Stimulated activated CD4-positive, alpha-beta T cell treated with anti-CD3 and anti-CD28 coated beads, Interleukin-1b, Interleukin-23, amount 100 ng/mL, for 48 hours (primary cell): ENCODE measurements around the gene ZSWIM6.

Experiments used
- DNase-seq: peaks from one replicate; pipeline ENCODE4 v3.0.0-alpha.2; 2020

ZSWIM6 gene

DNA sequence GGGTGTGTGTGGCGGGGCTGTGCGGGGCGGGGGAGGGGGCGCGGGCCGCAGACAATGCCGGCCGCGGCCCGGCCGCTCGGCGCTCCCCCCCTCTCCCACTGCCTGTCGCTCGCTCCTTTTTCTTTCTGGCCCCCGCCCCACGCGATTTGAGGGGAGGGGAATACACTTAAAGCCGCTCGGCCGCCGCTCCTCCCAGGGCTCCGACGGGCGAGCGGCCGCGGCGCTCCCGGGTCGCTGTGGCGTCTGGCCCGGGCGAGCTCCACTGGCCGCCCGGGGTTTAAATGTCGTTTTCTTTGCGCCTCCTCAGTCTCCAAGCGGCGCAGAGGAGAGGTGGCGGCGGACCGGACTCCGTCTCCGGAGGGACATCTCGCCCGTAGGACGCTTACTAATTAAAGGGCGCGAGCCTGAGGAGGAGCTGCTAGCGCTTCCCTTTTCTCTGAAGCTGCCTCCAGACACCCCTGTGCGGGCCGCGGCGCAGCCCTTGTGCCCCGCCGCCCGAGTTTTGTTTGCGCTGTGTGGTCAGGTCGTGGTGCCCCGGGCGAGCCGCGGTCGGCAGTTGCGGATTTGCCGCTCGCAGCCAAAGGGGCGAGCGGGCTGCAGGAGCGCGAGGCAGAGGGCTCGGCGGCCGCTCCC lies 1.4 kb downstream of the ZSWIM6 start:
- peak; percentile 2 for DNase-seq

DNA sequence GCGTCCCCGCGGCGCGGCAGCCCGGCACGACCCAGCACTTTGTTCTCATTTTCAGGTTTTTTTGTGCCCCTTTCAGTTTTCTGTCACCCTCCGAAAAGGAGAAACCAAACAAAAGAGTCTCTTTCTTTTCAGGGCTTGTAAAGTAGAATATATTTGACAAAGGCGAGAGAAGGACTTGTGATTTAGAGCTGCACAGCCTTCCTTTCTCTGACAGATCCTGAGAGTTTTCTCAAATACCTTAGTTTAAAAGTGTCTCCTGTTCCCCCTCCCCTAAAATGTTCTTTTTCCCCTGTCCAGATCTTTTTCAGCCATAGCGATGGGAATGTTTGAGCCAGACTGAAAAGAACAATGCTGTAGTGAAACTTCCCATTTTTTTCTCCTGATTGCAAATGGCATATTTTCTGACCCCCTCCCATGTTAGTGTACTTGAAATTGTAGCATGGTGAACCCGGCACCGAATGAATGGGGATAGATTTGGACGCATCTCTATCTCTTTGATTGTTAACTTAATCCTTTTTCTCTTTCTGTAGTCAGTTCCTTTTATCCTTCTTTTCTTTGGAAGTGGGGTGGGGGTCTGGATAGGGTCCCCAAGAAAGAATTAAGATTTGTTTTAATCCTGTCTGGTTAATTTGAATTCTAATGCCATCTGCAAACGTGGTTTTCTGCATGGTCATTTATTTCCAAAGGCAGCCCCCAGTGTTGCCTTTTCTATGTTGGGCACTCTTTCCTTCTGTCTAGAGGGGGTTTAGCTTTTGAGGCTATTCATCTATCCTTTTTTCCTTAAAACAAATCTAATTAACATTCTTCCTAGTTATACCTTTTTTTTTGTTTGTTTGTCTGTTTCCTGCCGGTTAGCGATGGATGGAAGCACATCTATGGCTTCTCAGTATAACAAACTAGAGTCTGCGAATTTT lies 2.2 kb downstream of the ZSWIM6 start:
- no peak for DNase-seq

DNA sequence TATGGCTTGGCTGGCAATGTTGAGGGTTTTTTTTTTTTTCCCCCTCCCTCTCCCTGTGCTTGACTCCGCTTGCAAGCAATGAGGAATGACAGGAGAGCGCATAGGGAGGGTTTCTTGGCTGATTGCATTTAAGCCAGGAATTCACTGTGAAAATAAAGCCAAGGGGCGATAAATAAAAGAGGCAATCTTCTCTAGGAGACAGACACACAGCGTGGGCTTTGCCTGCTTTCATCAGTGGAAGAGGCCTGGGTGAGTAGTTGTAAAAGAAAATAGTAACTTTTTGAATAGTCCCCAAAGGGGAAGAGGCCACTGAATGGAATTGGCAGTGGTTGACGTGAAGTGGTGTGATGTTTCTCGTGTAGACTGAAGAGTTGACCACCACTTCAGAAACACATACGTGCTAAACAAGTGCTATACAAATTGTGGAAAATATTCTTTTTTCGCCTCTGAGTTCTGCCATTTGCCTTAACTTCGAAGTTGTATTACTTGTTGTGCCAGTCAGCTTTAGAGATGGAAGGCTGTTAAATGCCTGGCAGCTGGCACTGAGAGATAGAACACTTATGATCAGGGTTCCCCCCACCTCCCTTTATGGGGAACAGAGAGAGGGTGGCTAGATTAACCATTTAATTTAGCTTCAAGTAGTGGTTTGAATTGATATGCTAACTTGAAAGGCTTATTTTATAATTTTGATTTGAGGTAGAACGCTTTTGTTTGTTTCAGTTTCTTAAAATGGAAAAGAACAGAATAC lies 3.0 kb downstream of the ZSWIM6 start:
- no peak for DNase-seq

DNA sequence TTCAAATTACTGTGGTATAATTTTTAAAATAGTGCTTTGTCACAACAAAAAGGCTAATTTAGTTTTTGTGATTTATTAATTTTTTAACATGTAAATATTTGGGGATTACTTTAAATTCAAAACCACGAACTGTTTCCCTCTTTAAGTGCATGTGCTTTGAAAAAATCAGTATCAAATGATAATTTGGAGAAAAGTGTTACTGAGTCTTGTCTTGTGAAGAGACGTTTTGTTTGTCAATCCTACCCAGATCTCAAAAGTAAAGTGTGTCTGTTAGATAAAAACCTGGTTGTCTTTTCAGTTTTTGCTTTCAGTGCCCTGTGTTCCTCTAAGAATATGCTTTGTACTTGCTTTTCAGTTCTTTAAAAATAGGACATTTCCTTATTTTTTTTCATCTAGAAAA lies 7.7 kb downstream of the ZSWIM6 start:
- DNase-seq: no peak

DNA sequence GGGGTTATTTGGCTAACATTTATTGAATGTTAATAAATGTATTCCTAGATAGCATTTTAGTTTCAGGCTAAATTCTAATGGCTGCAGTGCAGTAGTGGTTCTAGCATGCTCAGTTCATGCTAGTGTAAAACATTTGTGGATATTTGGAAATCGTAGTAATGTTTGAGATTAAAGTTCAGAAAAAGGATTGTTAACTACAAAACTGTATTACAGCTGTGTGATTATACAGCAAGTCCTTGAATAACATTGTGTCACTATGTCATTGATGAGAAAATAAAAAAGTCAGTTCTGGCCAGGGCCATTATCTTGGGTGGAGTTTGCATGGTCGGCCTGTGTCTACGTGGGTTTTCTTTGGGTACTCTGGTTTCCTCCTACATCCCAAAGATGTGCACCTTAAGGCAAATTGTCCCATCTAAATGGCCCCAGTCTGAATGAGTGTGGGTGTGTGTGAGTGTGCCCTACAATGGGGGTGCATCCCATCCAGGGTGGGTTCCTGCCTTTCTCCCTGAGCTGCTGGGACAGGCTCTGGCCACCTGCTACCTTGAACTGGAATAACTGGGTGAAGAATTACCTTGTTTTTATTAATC lies 8.8 kb downstream of the ZSWIM6 start:
- DNase-seq: no peak

DNA sequence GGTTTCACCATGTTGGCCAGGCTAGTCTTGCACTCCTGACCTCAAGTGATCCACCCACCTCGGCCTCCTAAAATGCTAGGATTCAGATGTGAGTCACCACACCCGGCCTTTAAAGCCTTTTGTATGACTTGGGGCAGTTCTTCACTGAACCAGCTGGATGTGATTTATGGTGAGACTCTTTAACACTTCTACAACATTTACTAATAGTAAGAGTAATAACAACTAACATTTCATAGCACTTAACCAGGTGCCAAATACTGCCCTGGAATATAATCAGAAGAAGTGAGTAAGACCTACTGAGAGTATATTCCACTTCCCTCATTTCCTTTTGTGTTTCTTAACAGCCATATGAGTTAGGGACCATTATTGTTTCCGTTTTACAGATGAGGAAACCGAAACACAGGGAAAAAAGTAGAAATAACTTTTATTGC lies 10.0 kb downstream of the ZSWIM6 start:
- DNase-seq: peak; percentile 17

DNA sequence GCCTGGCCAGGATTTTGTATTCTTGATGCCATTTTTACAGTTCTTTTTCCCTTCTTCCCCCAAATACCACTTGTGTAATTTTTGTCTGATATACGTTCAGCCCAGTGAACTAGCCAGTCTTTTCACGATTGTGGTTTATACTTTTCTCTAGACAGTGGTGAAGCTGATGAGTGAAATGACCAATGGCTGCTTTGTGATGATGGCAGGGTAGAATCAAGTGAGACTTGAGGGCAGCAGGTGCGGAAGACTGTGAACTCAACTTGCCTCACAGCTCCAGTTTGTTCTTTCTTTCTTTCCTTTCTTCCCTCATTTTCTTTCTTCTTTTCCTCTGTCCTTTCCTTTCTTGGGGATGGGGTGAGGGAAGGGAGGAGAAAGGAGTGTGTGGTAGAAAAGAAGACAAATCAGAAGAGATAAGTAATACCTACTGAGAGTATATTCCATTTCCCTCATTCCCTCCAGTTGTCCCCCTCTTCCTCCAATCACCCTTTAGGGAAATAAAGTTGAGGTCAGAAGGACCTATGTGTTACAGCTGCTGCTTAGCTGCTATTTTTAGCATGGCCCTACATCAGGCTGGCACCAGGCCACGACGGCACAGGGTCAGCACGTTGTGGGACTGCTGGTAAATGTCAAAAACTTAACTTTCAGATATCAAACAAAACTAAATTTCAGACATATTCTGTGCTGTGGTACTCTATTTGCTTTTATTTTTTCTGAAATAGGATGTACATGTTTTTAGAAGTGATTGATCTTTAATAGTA lies 12.3 kb downstream of the ZSWIM6 start:
- no peak for DNase-seq

DNA sequence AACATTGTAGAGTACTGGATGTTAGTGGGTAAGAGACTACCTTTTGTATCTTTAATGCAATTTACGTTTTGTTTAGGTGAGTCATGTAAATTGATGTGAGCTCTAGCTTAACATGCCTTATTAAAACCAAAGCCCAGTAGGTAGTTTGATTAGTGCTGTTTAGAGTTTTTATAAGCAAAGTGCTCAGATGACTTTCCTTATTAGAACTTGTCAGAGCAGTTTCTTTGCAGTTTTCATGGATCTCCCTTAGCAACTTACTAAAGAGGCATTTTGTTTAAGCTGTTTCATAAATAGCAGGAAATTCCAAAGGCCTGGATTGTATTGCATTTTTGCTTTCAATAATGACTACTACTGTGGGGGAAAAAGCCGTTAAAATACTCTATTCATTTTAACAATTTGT lies 14.5 kb downstream of the ZSWIM6 start:
- no peak for DNase-seq

DNA sequence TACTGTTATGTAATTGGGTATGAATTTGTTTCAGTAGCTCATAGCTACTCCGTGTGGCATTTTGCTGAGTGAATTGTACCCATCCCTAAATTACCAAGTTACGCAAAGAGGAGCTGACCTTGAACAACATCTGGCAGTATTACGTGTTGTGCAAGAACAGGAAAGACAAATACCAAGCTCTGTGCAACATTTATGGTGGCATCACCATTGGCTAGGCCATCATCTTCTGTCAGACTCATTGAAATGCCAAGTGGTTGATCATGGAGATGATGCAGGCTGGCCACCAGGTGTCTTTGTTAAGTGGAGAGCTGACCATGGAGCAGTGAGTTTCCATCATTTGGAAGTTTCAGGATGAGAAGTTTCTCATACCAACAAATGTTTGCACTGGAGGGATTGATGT lies 15.0 kb downstream of the ZSWIM6 start:
- DNase-seq: no peak

DNA sequence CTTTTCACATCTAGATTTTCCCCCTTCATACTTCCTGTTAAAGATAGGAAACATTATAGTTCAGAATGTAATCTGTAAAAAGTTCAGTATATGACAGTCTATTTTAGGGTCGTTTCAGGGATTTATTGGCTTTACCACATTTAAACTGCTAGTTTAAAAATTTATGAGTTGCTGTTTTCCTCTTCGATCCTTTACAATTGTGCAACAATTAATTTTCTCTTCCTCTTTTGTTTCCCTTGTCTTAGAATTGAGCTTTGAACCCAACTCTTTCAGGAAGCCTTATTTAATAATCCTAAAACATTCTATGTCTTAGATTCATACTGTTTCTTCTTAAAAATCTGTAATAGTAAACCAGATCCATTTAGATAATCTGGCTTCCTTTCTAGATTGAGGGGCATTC lies 16.4 kb downstream of the ZSWIM6 start:
- DNase-seq: no peak

DNA sequence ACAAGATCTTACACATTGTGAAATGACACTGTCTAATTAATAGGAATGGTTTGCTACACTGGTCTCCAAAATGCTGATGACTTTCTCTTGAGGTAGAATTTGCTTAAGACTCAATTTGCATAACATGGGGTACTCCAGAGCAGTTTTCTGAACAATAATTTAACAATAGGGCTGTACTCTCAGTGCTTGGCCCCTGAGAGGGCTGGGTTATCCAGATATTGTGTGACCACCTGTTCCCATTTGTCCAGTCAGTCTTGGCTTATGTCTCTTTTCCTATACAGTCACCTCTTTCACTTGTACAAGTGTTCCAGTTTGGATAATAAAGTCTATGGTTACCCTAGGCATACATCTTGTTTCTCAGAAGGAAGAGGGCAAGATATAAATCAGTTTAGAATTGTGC lies 17.9 kb downstream of the ZSWIM6 start:
- DNase-seq: no peak

DNA sequence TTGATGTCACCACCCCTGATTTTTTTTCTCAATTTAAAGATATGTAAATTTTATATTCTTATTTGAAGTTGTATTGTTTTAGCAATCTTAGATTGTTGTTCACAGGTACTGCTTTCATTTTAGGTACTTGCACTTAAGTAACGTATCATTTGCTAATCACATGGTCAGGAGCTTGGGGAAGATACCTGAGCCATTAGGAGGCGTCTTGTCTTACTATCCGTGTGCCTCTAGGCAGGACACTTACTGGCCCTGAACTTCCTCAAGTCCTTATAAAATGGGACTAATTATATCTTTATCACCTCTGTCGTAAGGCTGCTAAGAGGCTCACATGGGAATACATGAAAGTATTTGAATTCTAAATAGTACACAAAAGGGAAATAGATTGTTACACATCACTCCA lies 18.5 kb downstream of the ZSWIM6 start:
- no peak for DNase-seq

DNA sequence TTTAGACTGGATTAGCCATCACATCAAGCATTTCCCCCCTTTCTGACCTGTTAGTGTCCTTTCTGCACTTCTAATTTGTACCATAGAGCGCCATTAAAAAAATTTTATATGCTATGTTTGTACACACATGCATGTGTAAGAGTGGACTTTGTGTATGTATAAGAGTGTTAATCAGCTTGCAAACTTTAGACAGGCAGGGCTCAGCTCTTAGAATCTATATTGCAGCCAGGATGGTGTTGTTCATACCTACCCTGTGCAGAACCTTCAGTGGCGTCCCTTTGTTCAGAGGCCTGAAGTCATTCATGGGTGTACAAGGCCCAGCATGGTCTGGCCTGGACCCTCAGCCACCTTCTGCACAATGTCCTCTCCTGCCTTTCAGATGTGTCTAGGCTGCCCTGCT lies 19.7 kb downstream of the ZSWIM6 start:
- no peak for DNase-seq

DNA sequence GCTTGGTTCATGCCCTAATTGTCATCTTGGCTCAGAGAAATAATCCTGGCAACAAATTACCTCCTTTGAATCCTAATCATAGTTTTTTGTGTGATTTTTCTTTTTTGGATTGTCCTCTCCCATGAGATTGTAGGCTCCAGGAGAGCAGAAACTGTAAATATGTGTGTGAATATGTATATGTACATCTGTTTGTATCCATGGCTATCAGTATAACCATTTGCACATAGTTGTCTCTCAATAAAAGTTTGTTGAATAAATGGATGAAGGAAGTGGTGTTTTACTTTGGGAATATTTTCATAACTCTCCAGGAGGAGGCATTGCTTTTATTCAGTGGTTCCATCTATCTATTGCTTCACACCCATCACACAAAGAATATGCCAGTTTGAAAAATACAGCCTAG lies 20.1 kb downstream of the ZSWIM6 start:
- no peak for DNase-seq

DNA sequence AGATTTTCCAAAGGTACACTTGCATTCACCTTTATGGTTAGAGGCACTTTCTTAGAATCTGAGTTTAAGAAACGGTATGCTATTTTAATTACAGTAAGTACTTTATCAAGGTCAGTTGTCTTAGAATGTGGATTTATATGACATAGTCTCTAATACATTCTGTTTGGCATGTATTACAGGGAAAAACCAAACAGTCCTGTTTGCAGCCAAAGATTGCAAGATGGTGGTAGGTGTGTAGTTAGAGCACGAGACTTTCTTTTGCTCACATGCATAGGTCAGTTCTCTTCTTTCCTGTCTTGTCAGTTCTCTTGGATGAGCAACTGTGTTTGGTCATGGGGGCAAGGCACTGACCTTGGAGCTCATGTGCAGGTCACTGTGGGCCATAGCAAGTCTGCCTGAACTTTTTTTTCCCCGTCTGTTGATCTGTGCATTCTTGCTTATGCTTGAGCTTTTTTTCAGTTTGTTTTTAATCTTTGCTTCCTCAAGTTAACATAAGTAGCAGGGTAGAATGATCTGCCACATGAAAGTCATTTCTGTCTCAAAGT lies 20.6 kb downstream of the ZSWIM6 start:
- DNase-seq: no peak

DNA sequence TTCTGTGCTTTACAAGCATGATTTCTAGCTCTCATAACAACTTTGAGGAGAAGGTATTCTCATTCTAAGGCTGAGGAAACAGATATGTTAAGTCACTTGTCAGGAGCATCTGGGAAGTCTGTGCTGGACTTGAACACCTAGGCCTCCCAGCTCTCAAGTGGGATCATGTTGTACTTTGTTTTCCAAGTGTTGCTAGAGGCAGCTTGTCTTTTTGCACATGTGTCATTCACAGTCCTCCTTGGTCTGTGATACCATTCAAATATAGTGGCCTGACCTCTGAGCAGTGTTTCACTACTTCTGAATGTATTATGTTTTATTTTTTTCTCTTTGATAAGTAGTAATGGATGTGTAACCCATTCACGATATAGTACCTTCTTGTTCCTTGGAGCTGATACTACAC lies 21.2 kb downstream of the ZSWIM6 start:
- no peak for DNase-seq

DNA sequence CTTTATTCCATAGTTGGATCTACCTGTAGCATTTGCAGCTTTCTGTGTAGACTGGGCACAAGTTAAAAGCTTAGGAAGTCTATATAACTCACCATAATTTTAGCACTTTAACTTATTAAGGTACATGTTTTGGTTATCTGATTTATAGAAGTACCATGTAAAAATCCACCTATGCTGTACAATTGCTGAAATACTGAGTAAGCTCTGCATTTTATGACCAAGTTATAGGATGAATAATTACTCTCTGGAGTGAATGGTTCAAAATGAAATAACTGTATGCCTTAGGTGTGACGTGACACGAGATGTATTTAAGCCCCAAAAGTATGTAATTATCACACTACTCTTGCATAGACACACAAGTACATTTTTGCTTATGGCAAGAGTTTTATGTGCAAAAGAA lies 22.1 kb downstream of the ZSWIM6 start:
- DNase-seq: no peak

DNA sequence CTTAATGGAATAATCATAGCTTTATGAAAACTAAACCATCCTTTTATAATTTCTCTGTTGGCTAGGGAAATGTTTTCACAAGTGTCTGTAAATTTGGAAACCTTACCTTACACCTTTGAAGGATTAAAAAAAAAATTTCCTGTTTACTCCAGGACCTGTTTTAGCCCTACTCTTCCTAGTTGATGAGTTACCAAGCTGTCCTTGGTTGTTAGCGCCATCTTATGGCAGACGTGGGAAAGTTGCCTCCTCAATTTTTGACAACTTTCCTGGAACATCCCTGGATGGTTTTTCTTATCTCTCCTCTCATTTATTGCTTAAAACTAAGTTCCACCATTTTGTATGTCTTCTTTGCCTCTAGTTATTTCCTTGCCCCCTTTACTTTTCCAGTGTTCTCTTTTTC lies 25.7 kb downstream of the ZSWIM6 start:
- DNase-seq: peak; percentile 5

DNA sequence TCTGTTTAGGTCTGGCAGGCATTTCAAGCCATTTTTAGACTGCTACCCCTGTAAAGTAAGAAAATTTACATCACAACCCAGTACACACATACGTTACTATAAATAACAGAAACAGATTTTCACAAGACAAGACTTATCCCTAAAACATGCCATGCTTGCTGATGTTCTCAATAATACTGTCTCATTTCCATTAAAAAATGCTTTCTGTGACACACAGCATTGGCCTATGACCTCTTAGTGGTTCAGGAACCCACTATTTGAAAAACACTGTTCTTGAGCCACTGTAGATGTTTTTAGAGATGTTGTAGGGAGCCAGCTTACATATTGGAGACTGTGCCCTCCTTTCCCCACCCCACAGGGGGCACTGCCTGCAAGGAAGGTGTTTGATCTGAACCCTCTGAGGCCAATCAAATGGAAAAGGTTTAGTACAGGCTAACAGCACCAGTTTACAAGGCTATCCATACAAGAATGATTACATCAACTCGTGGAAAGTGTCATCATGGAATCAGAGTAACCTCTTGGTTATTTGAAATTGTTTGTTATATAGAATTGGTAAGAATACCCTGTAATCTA lies 30.8 kb downstream of the ZSWIM6 start:
- no peak for DNase-seq

DNA sequence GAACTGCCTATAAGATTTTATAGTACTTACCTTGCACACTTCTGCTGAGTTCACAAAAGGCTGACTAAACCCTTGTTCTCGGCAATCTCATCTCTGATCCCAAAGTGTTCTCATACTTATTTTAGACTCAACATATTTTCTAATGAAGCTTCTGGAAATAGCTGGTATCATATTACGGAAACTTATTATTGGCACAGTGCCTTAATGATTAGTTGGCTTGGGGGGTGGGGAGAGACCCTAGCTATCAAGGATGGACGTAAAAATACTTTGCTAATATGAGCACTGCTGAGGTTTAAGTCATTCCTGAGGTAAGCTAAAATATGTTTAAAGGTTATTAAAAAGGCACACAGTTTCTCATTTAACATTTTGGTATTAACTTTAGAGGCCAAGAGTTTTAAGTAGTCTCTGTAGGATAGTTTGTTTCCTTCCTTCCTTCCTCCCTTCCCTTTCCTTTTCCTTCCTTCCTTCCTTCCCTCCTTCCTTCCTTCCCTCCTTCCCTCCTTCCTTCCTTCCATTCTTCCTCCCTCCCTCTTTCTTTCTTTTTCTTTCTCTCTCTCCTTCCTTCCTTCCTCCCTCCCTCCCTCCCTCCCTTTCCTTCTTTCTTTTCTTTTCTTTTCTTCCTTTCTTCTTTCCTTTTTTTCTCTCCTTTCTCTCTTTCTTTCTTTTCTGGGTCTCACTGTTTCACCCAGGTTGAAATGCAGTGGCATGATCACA lies 31.5 kb downstream of the ZSWIM6 start:
- no peak for DNase-seq
